ENCODE results near the gene ITGA4.

GRCh38 chr2:181540421-181540820 lies 83.2 kb downstream of the ITGA4 start:
- no peak for TF ChIP-seq CTCF (IDR thresholded peaks at IDR 0.05)
- TF ChIP-seq POLR2AphosphoS5 (IDR thresholded peaks at IDR 0.05) = no peak
- TF ChIP-seq EP300 (IDR thresholded peaks at IDR 0.05) = no peak
- TF ChIP-seq POLR2A (IDR thresholded peaks at IDR 0.05) = no peak

All from gastroesophageal sphincter (tissue), 3 donors.